CD4-positive, alpha-beta T cell treated with Interleukin-1 beta for 1 hour (primary cell): ENCODE measurements around the gene ADK.
"Not testable (repeated sequence)": the region's sequence is repeated elsewhere in the genome, so short reads cannot be mapped to it uniquely, and the experiment has no call there.

Experiments
- DNase-seq, 2 donors: peaks; one replicate each; pipeline ENCODE4 v3.0.0-alpha.2; 2020 to 2022

The ADK gene

DNA sequence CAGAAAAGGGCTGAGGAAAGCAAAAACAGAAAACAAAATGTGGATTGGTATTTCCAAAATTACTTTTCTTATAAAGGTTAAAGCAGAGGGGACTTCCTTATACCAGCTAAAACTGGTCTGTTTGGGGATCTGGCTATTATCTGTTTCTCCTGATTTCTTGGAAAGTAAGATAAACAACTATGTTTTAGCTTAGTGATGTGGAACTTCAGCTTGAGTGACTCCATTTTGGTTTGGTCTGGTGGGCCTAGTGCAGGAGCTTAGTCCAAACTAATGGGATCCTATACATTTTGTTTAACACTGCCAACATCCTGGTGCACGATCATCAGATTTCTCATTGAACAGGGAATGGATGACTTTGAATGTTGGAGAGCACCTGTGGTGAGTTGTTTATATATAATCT lies 283.5 kb downstream of the ADK start:
- DNase-seq: no peak

DNA sequence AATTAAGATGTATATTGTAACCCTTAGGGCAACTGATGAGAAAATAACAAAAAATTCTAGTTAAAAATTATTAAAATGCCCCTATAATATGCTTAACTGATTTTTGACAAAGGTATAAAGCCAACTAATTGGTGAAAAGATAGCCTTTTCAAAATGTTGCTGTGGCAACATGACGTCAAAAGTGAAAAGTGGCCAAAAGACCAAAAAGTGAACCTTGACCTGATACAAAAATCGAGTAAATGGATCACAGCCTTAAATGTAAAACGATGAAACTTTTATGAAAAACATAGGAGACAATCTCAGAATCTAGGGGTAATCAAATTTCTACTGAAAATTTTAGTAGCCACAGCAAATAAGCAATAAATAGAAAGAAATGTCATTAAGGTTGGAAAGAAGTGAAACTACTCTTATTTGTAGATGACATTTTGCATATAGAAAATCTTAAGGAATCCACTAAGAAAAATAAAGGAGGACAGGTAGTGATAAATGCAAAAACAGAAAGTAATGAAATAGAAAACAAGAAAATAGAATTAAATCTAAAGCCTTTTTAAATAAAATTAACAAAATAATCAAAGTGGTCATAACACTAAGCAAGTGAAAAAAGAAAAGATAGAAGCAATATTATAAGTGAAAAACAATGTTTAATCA lies 285.6 kb downstream of the ADK start:
- DNase-seq: no peak

DNA sequence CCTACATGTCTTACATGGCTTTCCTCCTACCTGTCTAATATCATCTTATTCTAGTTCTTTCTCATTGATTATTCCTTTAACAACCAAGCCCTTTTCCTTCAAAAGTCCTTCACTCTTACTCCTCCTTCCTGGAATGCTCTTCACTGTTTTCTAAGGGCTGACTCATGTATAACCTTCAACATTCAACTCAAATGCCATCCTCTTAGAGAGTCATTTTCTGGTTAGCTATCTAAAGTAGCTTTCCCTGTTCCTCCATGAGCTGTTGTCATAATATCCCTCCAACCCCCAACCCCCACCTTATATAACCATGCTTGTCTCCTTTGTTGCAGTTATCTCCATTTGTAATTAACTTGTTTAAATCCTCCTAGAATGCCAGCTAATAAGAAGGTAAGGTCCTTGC lies 286.8 kb downstream of the ADK start:
- no peak for DNase-seq

DNA sequence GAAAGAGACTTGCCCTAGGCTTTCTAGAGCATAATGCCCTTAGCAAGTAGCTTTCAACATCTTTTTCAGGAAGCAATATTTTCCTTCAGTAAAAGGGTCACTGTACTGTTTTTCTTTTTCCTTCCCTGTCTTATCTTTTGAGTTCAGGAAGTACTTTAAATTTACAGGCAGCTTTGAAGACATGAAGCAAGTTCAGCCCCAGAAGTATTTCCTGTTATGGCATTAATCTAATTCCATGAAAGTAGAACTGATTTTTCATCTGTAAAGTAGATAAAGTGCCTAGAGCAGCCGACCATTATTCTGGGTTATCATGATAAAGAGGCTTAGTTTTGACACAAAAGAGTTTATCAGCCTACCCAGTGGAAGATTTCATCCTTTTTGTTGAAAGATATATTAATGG lies 288.2 kb downstream of the ADK start:
- DNase-seq: no peak

DNA sequence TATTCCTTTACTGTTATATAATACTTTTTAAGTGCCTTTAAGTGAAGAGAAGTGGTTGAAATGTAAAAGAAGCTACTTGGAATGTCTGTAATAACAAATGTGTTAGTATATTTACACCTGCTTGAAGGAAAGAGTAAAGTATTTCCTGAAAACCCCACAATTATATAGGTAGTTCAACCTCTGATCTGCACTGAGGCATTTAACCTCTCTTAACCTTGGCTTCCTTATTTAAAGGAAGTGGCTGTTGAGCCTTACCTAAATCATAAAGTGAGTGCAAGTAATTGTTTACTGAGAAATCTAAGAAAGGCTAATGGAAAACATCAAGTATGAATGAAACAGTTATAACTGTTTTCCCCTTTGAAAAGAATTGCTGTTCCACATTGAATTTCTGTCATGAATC lies 294.5 kb downstream of the ADK start:
- DNase-seq: no peak

DNA sequence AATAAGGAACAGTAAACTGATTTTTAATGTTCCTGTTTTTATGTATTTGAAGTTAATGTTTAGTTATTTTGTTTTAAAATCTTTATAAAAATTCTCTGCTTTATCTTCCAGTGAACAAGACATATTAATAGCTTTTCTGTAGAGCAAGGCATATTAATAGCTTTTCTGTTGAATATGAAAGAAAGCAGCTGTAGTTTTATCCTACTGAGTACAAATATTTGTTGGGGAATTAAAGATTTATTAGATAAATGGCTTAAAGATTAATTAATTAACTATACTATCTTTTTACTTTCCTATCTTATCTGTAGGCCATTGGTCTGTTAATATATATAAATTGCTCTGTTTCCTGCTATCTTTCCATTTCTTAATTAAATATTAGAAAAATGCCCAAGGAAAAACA lies 299.6 kb downstream of the ADK start:
- no peak for DNase-seq

DNA sequence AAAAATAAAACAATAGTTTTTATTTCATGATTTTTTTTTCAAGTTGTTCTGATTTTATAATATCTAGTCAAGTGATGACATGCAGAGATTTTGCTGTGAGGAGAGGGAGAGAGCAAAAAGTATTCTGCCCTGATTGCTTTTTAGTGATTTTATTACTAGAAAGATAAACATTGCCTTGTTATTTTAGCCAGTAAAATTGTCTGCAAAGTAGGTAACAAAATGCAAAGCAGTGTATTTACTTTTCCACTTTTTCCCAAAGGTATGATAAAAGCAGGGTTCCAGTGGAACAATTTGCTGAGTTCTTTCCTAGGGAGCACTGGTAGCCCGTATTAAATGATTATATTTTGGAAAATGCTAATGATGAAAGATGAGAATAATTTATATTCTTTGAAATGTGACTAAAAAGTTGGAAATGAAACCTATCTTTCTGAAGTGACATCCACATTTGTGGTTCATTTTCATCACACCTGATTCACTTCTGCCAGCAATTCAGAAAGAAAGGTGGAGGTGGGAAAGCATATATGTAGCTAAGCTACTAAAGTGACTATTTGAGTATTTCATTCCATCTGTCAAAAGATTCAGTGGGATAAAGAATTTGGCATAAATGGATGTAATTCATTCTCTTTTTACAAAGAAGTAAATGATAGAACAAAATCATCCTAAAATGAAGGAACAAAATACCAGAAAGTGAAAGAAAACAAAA lies 300.3 kb downstream of the ADK start:
- DNase-seq: no peak

DNA sequence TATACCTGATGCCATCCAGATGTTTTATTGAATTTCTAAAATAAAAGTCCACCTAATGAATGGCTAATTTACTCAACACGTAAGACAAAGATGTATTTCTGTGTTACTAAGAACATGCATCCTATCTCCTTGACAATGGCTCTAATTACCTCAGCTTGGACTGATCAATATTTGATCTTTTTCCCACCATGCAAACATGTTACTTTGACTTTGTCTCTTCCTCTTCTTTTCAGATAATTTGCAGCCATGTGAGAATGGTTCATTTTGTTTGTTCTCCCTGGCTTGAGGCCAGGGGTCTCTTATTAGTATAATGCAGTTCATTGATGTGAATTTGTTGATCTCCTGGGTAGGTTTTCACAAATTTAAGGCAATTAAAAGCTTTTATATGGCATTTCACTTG lies 302.1 kb downstream of the ADK start:
- DNase-seq: no peak

DNA sequence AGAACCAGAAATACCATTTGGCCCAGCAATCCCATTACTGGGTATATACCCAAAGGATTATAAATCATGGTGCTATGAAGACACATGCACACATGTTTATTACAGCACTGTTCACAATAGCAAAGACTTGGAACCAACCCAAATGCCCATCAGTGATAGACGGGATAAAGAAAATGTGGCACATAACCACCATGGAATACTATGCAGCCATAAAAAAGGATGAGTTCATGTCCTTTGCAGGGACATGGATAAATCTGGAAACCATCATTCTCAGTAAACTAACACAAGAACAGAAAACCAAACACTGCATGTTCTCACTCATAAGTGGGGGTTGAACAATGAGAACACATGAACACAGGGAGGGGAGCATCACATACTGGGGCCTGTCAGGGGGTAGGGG lies 306.5 kb downstream of the ADK start:
- DNase-seq: not testable (repeated sequence)

DNA sequence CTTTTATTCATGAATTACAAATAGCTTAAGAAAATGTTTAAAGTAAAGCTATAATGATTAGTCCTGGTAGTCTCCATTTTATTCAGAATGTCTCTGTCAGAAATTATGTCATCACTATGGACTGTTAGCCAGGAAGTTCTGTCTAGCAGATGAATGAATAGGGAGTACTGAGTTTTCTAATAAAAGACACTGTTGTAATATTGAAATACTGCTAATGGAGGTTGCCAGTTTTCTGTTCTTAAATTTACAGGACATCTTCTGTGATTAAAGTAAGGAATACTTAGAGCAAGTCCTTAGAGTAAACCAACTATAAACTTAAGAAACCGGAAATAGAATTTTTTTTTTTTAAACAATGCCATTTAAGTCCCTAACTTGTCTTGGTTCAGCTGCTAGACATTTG lies 309.8 kb downstream of the ADK start:
- no peak for DNase-seq

DNA sequence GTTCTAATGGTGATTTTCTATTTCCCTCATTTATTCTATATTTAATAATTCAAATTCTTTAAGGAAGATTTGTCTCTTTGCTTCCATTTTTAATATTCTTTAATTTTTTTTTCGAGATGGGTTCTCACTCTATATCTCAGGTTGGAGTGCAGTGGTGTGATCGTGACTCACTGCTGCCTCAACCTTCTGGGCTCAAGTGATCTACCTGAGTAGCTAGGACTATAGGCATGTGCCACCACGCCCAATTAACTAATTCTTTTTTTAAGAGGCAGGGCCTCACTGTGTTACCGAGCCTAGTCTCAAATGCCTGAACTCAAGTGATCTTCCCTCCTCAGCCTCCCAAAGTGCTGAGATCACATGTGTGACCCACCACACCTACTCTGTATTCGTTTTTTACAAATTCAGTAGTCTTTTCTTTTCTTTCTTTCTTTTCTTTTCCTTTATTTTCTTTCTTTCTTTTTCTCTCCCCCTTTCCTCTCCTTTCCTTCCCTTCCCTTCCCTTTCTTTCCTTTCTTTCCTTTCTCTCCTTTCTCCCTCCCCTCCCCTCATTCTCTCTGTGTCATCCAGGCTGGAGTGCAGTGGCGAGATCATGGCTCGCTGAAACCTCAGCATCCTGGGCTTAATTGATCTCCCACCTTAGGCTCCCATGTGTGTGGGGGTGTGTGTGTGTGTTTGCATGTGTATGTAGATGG lies 323.1 kb downstream of the ADK start:
- no peak for DNase-seq

DNA sequence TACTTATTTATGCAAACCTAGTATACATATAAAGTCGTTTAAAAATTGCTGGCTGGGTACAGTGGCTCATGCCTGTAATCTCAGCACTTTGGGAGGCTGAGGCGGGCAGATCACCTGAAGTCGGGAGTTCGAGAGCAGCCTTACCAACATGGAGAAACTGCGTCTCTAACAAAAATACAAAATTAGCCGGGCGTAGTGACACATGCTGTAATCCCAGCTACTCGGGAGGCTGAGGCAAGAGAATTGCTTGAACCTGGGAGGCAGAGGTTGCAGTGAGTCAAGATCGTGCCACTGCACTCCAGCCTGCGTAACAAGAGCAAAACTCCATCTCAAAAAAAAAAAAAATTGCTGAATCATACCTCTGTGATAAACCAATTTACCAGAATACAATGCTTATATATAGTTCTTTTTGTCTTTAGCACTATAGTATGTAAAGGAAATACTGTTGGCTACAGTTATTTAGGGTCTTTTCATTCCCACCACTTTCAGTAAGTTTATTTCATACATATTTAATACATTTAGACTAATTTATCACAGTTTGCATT lies 325.2 kb downstream of the ADK start:
- not testable (repeated sequence) for DNase-seq

DNA sequence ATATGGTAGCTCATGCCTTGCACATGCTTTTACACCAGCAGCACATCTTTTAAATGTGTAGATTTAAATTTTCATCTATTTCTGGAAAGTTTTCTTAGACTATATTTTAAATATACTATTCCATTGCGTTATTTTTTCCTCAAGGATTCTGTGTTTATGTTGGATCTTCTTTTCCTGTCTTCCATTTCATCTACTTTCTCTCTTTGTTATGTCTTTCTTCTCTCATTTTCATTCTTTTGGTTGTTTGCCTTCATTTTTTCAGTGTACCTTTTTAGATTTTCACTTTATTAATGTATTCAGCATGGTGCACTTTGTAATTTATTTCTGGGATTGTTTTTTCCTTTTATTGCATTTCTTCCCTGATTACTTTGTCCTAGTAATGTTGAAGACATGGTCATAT lies 329.8 kb downstream of the ADK start:
- no peak for DNase-seq

DNA sequence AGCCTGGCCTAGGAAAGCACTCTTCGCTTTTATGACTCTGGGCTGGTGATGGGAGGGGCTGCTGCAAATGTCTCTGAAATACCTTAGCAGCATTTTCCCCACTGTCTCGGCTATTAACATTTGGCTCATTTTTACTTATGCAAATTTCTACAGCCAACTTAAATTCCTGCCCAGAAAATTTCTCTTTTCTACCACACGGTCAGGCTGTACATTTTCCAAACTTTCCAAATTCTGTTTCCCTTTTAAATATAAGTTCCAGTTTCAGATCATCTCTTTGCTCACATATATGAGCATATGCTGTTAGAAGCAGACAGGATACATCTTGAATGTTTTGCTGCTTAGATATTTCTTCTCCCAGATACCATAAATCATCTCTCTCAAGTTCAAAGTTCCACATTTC lies 332.3 kb downstream of the ADK start:
- no peak for DNase-seq

DNA sequence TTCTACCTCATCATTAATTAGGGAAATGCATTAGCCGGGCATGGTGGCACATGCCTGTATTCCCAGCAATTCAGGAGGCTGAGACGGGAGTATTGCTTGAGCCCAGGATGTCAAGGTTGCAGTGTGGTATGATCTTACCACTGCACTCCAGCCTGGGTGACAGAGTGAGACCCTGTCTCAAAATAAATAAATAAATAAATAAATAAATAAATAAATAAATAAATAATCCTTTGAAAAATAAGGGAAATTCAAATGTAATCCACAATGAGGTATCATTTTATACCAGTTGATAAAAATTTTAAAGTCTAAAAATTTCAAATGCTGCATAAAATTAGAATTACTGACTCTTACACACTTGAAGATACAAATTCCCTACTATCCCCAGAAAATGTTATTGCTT lies 334.3 kb downstream of the ADK start:
- DNase-seq: no peak

DNA sequence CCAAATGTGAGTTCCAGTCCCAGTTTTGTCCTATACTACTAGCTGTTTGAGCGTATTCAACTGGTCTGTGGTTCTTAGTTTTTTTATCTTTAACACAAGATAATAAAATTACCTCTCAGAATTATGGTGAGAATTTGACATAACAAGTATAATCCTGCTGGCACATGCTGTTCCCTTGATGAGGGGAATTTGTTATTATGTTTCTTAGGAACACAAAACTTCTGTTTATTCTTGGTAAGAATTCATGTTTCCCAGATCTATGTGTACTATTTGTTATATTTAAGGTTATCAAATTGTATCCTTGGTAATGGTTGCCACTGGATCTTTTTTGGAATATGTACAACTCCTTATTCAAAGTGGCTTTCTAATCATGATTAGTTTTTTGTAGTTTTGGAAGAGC lies 335.6 kb downstream of the ADK start:
- DNase-seq: no peak

DNA sequence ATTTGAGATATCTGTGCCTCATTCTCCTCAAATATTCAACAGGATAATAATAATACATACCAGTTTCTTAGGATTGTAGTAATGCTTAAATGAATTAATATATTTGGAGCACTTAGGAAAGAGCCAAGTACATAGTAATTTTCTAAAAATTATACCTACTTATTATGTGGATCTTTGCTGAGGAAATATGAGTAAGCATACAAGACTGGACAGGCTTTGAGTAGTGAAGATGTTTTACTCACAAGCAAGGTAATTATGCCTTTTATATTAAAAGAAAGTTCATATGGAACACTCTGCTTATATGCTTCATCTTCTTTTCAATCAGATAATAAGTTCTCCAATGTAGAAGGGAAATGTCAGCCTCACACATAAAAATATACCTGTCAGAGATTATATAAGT lies 337.9 kb downstream of the ADK start:
- no peak for DNase-seq

DNA sequence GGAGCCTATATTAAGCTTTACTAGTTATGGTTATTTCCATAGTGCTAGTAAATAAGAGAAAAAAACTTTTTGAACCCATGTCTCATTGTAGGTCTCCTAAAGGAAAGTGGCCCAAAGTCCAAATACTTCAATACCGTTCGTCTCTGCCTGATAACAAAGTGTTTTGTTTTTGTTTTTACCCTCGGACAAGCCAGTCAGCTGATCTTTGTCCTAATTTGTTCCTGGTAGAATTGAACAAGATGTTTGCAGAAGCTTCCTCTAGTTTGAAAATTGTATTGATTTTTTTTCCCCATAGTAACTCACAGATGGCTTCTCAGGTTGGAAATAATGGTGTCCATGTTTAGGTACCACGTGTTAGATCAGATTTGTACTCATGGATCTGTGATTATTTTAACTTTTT lies 339.5 kb downstream of the ADK start:
- no peak for DNase-seq

DNA sequence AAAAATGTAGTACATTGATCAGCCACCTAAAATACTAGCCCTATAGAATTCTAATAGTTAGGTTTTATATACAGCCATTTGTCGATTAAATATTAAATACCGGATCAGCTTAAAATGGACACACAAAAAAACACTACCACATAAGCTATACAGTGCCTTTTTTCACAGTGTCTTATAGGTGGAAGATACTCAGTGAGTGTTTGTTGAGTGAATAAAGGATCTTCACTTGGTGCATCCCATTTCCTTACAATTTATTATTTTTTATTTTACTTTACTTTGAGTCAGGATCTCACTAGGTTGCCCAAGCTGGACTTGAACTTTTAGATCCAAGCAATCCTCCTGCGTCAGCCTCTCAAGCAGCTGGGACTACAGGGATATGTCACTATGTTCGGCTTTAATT lies 340.0 kb downstream of the ADK start:
- DNase-seq: no peak

DNA sequence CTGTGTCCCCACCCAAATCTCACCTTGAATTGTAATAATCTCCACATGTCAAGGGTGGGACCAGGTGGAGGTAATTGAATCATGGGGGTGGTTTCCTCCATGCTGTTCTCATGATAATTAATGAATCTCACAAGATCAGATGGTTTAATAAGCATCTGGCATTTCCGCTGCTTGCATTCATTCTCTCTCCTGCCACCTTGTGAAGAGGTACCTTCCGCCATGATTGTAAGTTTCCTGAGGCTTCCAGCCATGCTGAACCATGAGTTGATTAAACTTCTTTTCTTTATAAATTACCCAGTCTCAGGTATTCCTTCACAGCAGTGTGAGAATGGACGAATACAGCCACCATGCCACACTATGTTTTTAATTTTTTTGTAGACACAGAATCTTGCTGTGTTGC lies 345.3 kb downstream of the ADK start:
- DNase-seq: not testable (repeated sequence)

DNA sequence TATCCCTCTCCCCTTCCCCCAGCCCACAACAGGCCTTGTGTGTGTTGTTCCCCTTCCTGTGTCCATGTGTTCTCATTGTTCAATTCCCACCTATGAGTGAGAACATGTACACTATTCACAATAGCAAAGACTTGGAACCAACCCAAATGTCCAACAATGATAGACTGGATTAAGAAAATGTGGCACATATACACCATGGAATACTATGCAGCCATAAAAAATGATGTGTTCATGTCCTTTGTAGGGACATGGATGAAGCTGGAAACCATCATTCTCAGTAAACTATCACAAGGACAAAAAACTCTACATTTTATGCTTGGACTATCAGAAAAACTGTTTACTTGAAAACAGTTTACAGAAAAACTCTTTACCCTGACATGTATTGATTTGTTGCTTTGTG lies 347.6 kb downstream of the ADK start:
- DNase-seq: not testable (repeated sequence)

DNA sequence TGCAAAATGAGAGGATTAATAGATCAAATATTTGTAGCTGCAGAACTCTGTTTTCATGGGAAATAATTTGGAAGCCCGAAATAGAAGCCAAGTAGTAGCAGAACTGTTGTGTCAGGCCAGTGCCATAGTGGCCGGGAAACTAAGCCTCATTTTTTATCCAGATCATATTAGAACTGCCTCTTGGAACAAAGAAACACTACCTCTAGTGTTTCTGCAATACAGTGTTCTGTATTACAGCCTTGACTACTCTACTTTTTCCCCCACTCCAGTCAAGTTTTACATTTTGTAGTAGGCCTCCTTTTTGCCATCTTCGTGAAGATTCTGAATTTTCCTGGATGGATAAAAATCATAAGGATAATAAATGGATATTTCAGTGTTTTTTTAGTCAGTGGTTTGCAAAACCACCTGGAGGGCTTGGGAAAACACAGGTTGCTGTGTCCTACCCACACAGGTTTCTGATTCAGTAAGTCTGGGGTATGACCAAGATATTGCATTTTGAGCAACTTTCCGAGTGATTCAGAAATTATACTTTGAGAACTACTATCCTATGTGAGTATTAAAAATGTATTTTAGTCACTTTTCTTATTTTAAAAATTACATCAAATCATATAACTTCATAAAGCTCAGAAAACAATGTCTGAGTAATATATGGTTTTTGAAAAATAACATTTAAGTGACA lies 349.1 kb downstream of the ADK start:
- DNase-seq: no peak

DNA sequence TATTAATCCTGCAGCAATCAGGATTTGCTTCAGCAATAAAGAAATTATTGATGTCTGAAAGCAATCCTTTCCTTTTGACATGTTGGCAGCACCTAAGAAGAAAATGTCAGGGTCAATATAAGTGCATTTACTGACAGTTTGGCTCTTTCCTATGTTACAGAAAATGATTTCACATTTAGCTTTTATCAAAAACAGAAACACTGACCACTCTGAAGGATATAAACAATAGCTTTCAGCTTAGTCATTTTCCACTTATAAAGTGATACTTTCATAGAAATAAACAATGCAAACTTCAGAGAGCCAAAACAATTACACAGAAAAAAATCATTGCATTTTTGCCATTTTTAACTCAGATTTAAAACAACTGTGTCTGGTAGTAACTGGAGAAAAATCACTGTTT lies 349.8 kb downstream of the ADK start:
- DNase-seq: no peak
